GF-D8 (cell line): ENCODE results near the gene CCDC88C.

Source experiments
- DNase-seq: peaks from one replicate; lab custom pipeline; 2025; lab: John Stamatoyannopoulos, UW

CCDC88C gene

DNA sequence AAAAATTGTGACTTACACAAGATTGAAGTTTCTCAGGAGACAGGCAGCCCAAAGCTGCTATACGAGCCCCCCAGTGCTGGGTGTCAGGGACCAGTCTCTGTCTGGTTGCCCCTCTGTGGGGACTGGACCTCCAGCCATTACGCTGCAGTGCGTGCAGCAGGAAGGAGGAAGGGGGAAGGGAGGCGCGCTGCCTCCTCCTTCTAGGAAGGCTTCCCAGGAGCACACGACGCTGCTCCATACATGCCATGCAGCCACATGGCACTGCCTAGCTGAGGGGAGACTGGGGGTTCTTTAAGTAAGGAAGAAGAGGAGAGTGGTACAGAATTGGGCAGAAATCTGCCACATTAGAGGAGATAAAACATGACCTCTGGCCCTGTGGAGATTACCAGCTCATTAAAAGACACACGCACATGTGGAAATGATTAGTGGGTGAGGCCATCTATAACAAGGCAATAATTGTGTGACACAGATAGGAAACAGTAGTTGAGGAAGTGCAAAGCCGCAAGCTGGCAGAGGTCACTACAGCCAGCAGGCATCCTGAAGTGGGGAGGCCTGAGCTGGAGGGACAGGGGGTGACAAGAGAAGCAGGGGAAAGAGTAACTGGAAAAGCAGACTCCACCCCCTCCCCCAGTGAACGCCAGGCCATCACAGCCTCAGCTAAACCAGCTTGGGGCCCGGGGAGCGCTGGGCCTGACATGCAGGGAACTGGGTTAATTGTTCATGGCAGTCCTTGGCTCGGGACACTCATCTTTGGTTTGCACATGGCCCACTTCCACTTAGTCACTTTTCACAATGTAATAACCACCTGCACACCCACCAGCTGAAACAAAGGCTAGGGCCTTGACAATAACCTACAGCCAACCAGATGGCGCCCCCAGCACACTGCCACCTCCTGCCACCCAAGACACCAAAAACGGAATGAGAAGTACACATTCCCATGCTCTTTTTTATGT is 39.6 kb downstream of the CCDC88C start:
- DNase-seq, result peak; percentile 45

DNA sequence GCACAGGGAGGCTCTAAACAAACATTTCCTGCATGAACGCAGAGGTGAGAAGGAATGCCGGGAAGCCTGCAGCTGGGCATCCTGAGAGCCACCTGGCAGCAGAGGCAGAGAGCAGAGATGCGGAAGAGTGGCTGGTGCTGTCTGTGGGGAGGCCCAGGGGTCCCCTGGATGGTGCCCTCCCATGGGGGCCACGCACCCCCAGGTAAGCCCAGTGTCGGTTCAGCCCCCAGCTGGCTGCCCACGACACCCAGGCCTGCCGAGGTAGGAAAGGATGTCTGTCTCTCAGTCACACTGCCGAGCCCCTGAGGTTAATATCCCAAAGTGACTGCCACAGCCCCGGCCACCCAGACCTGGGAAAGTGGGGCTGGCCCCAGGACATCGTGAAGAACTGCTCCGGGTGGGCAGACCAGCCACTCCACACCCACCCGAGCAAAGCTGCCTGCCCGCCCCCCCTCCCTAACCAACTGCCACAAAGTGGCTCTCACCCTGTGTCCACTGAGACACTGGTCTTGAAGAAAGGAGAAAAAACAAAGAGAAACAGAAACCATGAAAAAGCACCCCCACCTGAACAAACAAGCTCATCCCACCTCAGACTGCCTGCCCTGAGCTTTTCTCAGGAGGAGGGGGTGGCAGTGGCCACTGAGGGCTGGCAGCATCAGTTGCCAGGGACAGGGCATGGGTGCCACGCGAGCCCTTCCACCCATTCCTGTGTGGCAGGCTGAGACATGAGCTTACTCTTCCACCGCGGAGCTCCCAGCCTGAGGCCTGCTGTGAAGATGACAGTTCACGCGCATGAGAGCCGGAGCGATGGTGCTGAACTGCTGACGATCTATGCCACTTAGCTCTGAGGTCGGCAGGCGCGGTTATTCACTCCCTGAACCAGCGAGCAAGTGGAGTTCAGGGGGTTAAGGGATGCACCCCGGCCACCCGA is 40.8 kb downstream of the CCDC88C start:
- no peak for DNase-seq

DNA sequence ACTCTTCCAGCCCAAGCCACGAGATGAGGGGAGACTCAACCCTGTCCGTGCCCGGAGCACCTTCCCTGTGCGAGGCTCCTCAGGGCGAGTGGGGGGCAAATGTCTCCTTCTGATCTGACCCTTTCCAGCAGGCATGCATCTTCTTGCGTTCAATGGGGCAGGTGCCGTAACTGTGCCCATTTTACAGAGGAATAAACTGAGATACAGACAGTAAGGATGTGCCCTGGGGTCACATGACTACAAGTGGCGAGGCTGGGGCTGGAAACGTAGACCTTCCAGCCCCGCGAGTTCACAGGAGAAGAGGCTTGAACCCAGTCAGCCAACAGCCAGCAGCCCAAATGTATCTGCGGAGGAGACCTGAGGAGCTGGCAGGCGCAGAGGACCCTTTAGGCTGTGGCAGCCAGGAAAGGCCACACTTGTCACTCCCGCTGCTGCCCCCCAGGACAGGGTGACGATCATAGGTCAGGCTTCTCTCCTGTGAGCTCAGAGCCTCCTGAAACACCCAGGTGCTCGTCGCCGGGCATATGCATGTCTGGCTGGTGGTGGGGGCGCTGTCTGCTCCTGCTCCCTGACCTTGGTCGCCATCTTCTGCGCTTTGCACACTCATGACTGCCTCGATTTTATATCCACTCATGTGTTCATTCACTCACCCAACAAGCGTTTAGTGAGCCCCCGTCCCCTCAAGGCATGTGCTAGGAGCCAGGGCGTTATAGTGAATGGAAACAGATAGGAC is 41.7 kb downstream of the CCDC88C start:
- no peak for DNase-seq

DNA sequence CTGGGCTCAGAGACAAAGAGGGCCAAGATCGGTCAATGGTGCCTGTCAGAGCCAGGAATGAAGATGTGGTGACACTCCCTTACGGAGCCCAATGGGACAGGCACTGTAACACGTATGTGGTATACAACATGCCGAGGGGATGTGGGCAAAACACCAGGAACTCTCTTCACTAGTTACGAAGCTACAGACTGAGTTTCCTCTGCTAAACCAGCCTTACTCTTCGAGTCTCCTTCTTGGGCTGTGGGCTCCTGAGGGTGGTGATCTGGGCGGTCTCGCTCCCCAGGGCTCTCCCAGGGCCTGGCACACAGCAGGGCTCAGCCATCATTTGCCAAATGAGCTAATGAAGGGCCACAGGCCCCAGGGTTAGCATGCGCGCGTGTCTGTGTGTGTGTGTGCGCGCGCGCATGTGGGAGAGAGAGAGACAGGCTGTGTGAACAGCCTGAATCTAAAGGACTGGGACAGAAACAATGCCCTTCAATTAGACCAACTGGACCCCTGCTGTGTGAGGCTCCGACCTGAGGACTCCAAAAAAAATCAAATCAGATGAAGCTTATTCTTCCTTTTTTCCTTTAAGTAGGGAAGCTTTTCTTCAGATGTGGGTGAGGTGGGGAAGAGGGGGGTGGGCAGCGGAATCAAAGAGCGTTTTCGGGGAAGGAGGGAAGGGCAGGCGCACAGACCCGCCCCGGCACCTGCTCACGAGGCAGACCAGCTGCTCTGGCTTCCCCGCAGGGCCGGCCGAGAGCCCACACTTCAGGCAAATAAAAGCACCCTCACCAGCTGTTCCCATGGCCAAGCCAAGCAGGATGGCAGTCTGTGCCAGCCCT is 42.5 kb downstream of the CCDC88C start:
- no peak for DNase-seq

DNA sequence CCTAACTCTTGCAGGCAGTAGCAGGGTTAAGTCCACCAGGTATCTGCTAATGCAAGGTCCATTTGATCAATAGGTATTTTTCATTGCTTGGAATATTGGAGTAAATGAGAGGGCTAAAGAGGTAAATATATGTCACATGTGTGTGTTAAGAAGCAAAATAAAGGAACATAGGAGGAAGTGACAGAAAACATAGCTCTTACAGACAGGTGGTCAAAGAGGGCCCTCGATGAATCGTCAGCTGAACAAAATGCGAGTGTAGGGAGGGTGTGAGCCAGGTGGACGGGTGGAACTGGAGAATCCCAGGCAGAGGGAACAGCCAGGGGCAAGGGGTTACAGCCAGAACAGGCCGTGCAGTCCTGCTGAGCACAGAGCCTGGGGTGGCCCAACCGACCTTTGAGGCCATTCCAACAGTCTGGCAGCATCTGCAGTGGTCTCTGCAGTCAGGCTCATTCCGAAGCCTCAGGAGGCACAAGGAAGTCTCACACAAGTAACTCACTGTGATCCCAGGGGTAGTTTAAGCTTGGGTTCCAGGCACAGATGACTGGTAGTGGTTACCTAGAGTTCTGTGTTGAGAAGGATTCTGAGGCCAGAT is 43.2 kb downstream of the CCDC88C start:
- DNase-seq, result no peak

DNA sequence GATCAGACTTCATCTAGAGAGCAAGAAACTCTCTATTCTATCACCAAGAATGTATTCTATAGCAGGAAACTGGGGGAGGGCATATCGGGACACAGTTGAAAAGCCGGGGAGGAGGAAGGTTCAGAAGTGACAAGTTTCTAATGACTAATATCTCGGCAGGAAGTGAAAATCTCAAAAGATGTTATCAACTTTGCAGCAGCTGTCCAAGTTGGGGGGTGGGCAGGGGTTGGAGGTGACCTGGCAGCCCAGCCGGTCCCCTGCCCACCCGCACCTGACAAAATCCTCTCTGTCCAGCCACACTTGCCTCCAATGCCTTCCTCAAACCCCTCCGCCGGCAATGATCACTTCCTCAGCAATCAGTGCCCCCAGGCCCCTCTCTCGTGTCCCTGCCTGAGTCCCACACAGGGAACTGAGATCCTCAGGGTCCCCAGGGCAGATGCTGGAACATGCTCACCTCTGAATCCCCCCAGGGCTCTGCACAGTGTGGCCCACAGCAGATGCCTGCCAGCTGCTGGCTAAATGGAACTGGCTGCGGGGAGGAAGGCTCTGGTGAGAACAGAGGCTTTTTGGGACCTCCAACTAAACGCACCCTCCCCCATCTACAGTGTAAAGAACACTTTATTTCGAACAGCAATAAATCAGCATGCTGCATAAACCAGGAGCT is 43.9 kb downstream of the CCDC88C start:
- no peak for DNase-seq

DNA sequence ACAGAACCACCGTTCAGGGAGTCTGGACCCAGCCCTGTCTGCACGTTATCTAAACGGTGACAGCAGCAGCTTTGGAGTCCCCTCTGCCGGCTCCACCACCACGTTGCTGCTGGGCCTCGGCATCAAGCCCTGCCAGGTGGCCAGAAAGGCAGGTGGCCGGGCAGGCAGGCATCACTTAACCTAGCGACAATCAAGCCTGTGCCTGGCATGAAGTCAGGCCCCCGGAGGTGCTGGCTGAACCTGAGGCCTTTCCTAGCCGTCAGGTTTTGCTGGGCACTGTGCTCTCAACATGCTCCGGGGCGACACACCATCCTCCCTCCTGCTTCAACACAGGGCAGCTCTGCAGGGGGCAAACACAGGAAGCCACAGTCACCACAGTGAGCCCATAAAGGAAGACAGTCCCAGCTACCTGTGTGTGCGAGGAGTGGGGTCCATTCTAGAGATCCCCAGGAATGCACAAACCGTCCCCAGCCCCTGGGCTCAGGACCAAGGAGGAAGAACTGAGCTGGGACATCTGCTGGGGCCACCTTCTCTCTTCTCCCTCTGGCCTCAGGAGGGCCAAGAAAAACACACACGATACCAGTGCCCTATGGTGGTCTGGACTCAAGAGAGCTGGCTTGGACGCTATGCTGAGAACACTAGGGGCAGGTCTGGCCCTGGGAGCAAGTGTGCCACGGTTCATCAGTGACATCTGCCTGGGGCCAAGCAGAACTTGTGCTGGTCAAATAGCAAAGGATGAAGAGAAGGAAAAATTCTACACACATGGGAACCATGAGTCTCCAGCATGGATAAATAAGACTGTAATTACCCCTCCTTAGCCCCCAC is 44.7 kb downstream of the CCDC88C start:
- no peak for DNase-seq

DNA sequence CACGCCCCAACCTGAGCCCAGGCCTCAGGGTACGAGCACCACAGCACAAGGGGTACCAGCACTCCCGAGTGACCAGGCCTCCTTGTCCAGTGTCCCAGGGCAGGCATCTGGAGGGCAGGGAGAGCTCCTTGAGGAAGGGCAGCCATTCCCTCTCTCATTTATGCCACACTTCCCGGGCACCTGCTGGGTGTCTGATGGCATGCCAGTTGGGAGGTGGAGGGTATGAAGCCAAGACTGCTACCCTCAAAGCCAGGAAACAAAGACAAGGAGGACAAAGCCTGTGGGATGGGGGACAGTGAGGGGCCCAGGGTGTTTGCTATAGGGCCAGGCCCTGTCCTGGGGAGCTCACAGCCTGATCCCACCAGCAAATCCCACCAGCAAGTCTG is 45.6 kb downstream of the CCDC88C start:
- DNase-seq, result no peak

DNA sequence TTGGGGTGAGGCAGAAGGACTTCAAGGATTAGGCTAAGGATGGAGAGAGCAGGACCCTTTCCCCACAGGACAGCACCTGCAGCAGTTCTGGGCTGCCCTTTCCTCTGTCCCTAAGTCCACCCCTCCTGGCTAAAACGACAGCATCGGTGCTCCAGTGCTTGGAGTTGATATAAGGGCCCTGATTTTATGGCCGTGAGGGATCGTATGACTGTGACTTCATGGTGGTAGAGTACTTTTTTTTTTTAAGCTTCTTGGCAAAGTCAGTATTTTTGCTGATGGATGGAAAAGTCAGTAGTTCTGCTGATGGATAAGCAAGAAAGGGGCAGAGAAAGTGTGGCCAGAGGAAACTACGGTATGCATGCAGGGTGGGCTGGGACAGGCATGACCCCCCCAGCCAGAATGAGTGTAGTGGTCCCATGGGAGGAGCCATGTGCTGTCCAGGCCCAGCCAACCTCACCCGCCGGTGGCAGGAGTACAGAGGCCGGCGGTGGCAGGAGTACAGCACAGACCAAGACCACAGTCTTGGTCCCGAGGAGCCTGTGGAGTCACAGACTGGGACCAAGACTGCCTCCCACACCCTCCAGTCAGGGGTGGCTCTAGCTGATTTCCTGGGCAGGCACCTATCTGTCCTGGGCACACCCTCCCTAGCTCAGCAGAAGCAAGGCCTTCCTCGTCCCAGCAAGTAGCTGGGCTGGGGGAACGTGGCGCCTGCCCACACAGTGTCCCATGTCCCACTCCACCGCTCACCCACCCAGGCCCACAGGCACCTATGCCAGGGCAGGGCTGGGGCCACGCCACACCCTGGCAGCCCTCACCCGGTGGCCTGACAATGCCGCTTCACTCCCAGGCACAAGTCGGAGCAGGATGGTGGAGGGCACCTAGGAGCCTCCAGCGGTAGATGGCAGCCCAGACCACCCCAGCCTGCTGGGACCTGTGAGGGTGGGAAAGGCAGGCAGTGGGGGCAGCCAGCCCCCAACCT is 46.3 kb downstream of the CCDC88C start:
- DNase-seq, result no peak

DNA sequence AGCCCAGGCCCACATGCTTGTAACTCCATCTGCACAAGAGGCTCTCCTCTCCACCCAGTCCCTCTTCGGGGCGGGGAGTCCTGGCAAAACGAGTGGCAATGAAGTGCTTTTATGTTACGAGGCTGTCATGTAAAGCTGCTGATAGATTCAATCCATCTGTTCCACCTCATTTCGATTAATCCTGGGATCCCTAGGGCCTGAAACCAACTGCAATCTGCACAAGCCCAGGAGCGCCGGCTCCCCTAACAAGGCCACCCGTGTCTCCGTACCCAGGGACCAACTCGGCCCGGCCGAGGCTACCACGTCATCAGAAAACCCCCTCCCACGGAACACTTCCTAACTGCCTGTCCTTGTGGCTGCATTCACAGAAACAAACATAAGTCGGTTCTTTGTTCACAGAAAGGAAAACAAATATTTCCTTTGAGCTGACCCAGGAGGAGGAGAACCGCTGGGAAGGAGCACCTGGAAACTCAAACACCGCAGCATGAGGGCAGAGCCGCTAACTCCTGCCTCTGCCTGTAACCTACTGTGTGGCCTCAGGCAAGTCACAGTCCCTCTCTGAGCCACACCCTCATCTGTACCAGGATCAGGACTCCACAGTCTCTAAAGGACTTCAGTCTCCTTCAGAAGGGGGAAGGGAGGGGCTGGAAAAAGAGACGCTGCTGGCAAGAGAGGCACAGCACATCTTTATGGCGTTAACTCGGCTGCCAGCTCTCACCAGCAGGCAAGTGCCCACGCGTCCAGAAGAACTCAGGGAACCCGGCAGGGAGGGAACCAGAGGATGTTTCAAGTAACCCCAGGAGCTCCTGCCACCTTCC is 47.8 kb downstream of the CCDC88C start:
- DNase-seq, result no peak

DNA sequence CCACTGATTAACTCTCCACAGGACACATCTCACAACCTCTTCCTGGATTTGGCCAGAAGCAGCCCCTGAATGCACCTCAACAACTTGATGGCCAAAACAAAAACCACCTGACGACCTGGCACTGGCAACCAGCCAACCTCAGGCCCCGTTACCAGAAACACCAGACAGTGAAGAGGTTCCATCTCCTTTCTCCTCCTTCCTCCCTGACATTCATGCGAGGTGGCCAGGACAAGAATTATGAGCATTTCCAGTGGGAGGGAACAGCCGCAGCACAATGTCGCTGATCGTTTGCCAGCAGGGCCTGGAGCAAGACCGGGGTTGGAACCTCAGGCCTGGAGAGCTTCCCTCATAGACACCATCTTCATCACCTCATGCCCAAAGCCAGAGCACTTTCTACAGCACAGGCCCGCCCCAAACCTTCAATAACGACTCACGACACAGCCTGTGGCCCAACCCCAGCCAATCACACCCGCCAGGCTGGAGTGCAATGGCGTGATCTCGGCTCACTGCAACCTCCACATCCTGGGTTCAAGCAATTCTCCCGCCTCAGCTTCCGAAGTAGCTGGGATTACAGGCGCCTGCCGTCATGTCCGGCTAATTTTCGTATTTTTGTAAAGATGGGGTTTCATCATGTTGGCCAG is 48.7 kb downstream of the CCDC88C start:
- no peak for DNase-seq

DNA sequence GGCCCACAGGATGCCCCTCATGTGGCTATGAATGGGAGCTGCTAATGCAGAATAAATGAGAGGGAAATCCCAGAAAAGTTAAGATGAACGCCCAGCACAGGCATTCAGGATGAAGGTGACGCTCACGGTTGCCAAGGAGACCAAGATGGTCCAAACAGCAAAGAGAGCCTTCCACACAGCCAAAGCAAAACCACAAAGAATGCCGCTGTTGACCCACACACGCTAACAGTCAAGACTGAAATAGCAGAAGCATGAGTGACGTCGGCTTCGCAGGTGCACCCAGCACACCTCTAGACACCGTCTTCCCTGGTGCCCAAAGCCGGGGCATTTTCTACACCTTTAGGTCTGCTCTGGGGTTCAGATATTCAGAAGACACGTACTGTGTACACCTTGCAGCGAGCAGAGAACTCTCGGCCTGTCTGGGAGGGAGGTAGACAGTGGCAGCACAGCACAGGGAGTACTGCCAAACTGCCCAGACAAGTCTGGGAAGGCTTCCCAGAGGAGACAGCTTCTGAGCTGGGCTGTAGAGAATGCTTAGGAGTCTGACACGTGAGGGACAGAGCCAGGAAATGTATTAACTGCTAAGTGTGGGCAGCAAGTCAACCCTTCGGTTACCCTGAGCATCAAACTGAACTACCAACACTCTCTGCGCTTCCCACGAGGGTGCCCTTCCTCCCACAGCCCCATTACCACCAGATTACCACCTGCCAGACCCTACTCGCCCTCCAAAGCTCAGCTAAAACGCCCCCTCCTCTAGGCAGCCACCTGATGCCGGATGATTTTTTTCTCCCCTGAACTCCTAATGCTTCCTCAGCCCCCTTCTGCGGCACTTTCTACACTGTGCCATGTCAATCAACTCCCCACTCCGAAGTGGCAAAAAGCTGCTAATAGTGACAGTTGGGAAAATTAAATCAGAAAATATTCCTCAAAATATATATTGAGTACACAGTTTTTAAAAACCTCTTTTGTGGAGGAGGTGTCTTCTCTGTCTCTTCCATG is 50.1 kb downstream of the CCDC88C start:
- peak; percentile 45 for DNase-seq

DNA sequence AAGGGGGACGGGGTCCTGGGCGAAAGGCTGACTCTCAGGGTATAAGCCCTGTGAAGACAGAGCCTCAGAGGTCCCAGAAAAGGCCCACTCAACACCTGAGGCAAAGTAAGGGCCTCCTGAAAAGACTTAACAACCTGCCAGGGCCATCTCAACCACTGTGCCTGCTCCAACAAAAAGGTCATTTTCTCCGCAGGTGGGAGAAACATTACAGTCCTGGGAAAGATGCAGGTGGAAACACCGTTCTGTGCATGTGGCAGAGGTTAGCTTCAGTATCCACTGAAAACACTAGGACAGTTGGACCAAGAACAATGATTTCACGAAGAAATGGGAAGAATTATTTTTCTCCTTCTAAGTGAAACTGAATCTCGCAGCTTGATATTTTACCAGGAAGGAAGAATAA is 50.9 kb downstream of the CCDC88C start:
- DNase-seq, result no peak

DNA sequence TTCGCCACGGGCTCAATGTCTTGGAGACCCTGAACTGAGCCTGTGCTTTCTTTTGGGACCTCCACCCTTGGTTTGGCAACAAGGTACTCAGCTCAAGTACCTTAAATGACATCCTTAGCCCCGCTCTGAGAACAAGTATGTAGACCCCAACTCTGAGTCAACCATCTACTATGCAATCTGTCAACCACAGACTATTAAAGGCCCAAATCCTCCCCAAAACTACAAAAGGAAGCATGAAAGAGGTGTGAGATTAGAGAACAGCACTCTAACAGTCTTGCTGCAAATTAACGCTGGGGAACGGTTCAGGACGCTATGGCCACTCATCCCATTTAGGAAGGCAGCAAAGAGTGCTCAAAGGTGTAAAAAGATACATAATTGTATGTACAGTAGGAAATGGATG is 52.1 kb downstream of the CCDC88C start:
- no peak for DNase-seq

DNA sequence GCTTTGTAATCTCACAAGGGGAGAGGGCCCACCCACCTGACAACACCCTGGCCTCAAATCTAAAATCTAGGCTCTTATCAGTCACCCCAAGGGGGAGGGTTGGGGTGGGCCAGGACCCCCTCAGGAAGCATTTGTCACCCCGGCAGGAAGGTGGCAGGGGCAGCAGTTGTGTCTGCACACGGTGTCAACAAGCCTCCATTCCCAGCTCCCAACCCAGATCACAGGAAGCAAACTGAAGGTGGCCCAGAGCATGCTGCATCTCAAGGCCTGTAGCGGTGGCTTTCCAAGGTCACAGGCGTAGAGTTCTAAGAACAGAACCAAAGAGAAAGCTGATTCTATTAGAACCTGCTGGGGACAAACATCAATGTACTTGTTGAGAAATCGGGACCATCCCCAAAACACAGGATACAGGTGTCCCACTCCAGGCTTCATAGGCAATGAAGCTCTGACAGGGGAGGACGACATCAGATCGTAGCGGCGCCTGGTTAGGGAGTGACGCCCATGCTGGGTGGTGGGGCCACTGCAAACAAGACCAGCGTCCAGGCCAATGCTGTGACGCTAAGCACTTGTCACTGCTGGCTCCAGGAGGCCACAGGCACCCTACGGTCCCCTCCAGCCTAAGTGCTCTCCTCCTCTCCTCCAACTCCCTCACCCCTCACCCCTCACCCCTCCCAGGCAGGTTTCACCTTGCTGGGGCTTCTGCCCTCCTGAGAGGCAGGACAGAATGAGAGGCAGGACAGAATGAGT is 52.9 kb downstream of the CCDC88C start:
- DNase-seq, result no peak
